SK-N-MC (cell line): ENCODE measurements around the gene HNF4A.
A peak's percentile ranks its signal among the peaks of the same experiment; 100 is the strongest.
"Not testable (repeated sequence)": the region's sequence is repeated elsewhere in the genome, so short reads cannot be mapped to it uniquely, and the experiment has no call there.

ENCODE experiments used
- DNase-seq: peaks from one replicate; pipeline ENCODE4 v3.0.0-alpha.2; 2011; ENCODE audit warnings: low read depth, low spot score
- H3K27ac ChIP-seq: fragments of 200-600 bp; sonication (generic); 2 replicates; pipeline ENCODE4 v1.5.1; 2016; ENCODE audit warnings: mixed run types
- H3K36me3 ChIP-seq: fragments of 200-600 bp; sonication (generic); 2 replicates; pipeline ENCODE4 v1.6.1; 2017; ENCODE audit warnings: antibody characterized with exemption, low read length, mixed read lengths; ENCODE audit not compliant: insufficient read depth
- H3K4me3 ChIP-seq: fragments of 200-600 bp; sonication (generic); 2 replicates; pipeline ENCODE4 v1.5.1; 2016
- H3K9ac ChIP-seq: fragments of 200-600 bp; sonication (generic); 2 replicates; pipeline ENCODE4 v1.8.0; 2017; ENCODE audit warnings: mixed run types, mixed read lengths; ENCODE audit not compliant: insufficient read length
- H3K9me3 ChIP-seq: fragments of 200-600 bp; sonication (generic); 2 replicates; pipeline ENCODE4 v1.6.1; 2017; ENCODE audit warnings: low read depth, mild to moderate bottlenecking, antibody characterized with exemption, low read length, moderate library complexity, mixed read lengths
- EZH2 ChIP-seq: fragments of 200-600 bp; sonication (generic); IDR thresholded peaks from one replicate; pipeline ENCODE4 v1.6.1; 2017; ENCODE audit warnings: antibody characterized with exemption
- FOXP2 ChIP-seq: optimal IDR thresholded peaks from 2 replicates; pipeline ENCODE3; 2011; ENCODE audit warnings: mild to moderate bottlenecking, moderate library complexity; ENCODE audit not compliant: insufficient read depth; ENCODE audit errors: extremely low read length, control extremely low read depth
- POLR2AphosphoS5 ChIP-seq: IDR thresholded peaks from 2 replicates; pipeline ENCODE4 v1.6.1; 2012; ENCODE audit warnings: mild to moderate bottlenecking, low read depth, low read length, borderline replicate concordance

HNF4A gene

DNA sequence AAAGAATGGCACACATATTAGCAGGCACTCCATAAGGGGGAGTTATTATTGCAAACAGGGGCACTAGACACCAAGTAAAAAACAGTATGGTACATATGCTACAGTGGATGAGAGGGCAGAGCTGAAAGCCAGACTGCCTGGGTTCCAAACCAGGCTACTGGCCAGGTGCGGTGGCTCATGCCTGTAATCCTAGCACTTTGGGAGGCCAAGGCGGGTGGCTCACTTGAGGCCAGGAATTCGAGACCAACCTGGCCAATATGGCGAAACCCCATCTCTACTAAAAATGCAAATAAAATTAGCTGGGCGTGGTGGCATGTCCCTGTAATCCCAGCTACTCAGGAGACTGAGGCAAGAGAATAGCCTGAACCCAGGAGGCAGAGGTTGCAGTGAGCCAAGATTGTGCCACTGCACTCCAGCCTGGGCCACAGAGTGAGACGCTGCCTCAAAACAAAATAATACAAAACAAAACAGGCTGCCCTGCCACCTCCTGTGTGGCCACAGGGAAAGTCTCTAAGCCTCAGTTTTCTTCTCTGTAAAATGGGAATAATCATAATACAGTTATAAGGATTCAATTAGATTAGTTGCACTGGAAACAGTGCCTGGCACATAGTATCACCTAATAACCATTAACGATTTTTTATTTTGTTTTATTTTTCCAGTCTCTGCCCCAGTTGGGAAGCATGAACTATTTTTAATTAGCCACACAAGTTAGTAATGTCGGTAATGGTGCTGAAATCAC, 112.7 kb downstream of the HNF4A start:
- Histone ChIP-seq H3K27ac (no peak overlapping the region), H3K9ac (no peak overlapping the region), H3K4me3 (no peak overlapping the region), H3K9me3 (no peaks in the 10 kb centered on the region), H3K36me3 (no peaks in the 10 kb centered on the region)
- no peak for TF ChIP-seq POLR2AphosphoS5
- no peak for TF ChIP-seq FOXP2
- no peak for TF ChIP-seq EZH2
- no peak for DNase-seq

DNA sequence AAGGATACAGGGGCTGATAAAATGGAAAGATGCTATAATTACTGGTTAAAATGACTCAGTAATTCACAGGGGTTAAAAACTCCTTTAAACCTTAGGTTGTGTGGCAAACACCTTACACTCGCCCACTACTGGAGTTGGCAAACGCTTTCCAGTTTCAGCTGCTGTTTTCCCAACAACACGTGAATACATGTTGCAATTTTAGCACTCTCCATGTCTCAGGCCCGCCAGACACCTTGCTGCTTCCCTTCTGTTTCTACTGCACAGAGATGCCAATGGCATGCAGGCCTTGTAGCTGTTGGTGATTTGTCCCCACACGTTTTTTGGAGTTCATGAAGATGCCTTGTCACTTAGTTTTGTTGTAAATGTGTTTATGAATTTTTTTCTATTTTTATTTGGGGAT, 114.8 kb downstream of the HNF4A start:
- no peaks in the 10 kb centered on the region for H3K36me3 ChIP-seq
- no peak for TF ChIP-seq FOXP2
- TF ChIP-seq POLR2AphosphoS5 = no peak
- TF ChIP-seq EZH2 = no peak
- no peaks in the 10 kb centered on the region for H3K9me3 ChIP-seq
- no peak overlapping the region for H3K27ac ChIP-seq
- no peak overlapping the region for H3K4me3 ChIP-seq
- no peak for DNase-seq
- no peak overlapping the region for H3K9ac ChIP-seq

DNA sequence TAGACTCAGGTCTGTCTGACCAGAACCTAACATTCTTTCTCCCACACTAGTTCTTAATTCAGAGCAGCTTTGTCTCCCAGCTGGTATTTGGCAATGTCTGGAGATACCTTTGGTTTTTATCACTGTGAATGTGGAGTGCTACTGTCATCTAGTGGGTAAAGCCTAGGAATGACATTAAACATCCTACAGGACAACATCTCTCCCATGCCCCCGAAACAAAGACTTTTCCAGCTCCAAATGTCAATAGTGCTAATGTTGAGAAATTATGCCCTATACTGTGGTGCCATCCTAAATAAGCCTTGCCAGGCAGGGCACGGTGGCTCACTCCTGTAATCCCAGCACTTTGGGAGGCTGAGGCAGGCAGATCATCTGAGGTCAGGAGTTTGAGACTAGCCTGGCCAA, 116.0 kb downstream of the HNF4A start:
- DNase-seq = no peak
- Histone ChIP-seq H3K9me3 (no peaks in the 10 kb centered on the region), H3K27ac (no peak overlapping the region), H3K4me3 (no peak overlapping the region), H3K36me3 (no peaks in the 10 kb centered on the region), H3K9ac (no peak overlapping the region)
- TF ChIP-seq FOXP2 = no peak
- TF ChIP-seq EZH2 = no peak
- no peak for TF ChIP-seq POLR2AphosphoS5

DNA sequence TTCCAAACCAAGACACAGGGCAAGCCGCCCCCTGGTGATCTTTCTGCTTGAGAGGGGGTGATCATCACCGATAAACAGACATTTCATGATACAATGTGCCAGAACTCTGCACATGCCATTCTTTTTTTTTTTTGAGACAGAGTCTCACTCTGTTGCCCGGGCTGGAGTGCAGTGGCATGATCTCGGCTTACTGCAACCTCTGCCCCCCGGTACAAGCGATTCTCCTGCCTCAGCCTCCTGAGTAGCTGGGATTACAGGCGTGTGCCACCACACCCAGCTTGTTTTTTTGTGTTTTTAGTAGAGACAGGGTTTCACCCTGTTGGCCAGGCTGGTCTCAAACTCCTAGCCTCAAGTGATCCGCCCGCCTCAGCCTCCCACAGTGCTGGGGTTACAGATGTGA, 116.8 kb downstream of the HNF4A start:
- not testable (repeated sequence) for H3K9me3 ChIP-seq, DNase-seq, H3K9ac ChIP-seq, H3K27ac ChIP-seq, H3K4me3 ChIP-seq, H3K36me3 ChIP-seq

DNA sequence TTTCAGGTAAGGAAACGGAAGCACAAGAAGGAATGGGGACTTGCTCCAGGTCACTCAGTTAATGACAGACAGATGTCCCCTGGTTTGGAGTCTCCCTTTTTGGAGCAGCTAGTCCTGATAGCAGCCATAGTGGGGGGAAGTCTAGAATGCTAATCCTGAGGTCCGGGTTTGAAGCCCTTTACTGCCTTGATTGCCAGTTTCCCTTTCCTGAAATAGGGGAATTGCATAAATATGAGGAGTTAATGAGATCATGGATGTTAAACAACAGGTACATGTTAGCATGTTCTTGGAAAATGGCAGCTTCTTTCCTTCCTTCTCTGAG, 119.8 kb downstream of the HNF4A start:
- Histone ChIP-seq H3K36me3 (0 out of 2 replicates have a peak, but pooled peaks cover 3% of the 10 kb centered on the region), H3K4me3 (peak overlapping the region; percentile 91), H3K9ac (peak overlapping the region; percentile 87), H3K9me3 (no peaks in the 10 kb centered on the region), H3K27ac (no peak overlapping the region)
- TF ChIP-seq FOXP2 (no peak), EZH2 (no peak), POLR2AphosphoS5 (no peak)
- DNase-seq = no peak

DNA sequence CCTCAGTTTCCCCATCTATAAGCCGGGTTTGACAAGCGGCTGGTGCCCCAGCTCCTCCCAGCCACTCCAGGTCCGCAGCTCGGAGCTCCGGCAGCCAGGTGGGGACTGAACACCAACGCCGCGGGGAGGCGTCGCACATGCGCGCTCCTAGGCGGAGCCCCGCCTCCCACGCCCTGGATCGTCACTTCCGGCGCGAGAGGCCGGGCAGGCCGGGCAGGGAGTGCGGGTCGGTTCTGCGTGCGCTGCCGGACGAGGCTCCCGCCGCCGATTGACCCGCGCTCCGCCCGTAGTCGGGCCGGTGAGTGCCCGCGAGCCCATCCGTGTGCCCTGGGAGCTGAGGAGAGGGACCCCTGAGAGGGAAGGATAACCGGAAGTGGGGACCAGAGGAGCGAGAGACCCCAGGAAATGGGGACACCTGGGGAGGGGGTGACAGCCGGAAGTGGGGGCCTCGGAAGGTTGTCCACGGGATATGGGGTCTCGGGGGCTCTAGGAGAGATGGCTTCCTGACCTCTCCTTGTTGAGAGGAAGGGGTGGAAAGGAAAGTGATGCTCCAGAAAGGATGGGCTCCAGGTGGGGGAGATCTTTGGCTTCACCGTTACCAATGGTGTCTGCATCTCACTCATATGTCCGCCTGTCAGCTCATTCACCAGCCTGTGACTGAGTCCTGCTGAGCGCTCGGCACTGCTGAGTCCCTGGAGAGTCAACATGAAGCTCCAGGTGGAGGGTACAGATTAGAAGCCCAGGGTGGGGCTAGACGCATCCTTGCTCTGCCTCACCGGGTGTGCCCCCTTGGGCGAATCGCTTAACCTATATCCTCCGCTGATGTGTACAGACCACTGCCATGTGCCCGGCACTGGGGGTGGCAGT, 120.4 kb downstream of the HNF4A start, which contains the start of gene TTPAL:
Gene TTPAL, plus strand, starts transcription at position 181 of the 867 bp plus-strand sequence. CDS start 4,126 bp downstream, outside the sequence.
- Histone ChIP-seq H3K4me3 (peak within 1 kb of the TSS; percentile 91), H3K27ac (no peak within 1 kb of the TSS), H3K9me3 (no peaks in the 10 kb centered on the region), H3K36me3 (peaks cover 3% of the 10 kb centered on the region; the same call in 1 of the 2 replicates), H3K9ac (peak within 1 kb of the TSS; percentile 87)
- DNase-seq = no peak
- peak; percentile 99 for TF ChIP-seq POLR2AphosphoS5
- TF ChIP-seq FOXP2 = no peak
- TF ChIP-seq EZH2 = no peak

DNA sequence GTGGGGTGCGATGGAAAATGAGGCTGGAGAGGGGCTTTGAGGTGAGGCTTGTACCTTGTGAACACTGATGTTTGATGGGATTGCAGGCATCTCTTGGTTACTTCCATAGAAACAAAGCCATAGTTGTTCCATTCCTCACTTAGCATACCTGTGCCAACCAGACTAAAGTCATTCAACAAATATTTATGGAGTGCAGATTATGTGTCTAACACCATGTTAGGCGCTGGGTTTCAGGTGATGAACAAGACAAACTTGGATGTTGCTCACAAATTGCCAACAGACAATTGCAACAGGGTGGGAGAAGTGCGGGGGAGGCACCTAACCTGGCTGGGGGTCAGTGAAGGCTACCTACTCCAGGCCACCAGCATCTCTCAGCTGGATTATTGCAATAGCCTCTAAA, 121.7 kb downstream of the HNF4A start:
- H3K9ac ChIP-seq = no peak overlapping the region

DNA sequence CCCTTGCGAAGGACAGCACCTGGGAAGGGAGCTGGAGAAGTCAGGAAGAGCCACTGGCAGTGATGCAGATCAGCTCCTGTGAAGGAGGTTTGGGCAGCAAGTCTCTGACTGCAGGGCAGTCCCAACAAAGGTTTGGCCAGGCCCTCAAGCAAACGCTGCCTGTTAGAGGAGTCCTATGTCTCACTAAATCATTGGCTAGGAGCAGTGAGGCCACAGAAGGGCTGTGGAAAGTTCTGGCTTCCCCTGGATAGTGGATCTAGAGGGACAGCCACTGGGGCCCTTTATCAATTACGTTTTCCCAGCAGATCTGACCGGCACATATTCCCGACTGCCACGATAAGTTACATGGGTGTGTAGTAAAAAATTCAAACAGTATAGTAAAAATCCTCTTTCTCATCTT, 122.7 kb downstream of the HNF4A start:
- no peak for DNase-seq
- TF ChIP-seq POLR2AphosphoS5 = no peak
- TF ChIP-seq FOXP2 = no peak
- no peak for TF ChIP-seq EZH2

More for the DNA sequence above, 121.7 kb downstream of the HNF4A start:
- peaks cover 8% of the 10 kb centered on the region; the same call in 1 of the 2 replicates for H3K36me3 ChIP-seq
- DNase-seq = no peak
- TF ChIP-seq FOXP2 = no peak
- no peak for TF ChIP-seq EZH2
- TF ChIP-seq POLR2AphosphoS5 = no peak
- H3K9me3 ChIP-seq = no peaks in the 10 kb centered on the region
- H3K27ac ChIP-seq = no peak overlapping the region
- no peak overlapping the region for H3K4me3 ChIP-seq

More for the DNA sequence above, 122.7 kb downstream of the HNF4A start:
- peaks cover 8% of the 10 kb centered on the region; the same call in 1 of the 2 replicates for H3K36me3 ChIP-seq
- H3K4me3 ChIP-seq = no peak overlapping the region
- H3K9ac ChIP-seq = no peak overlapping the region
- H3K27ac ChIP-seq = no peak overlapping the region
- H3K9me3 ChIP-seq = no peaks in the 10 kb centered on the region
